DMS 273 (cell line): Measurements from ENCODE around the gene PNPLA5.

Experiments
- DNase-seq: peaks from one replicate; lab custom pipeline; 2025; ENCODE audit not compliant: unreplicated experiment; lab: John Stamatoyannopoulos, UW

Gene PNPLA5

GRCh38 chr22:43841742-43842141 lies 50.1 kb downstream of the PNPLA5 start:
- no peak for DNase-seq

GRCh38 chr22:43840851-43841250 lies 51.0 kb downstream of the PNPLA5 start:
- no peak for DNase-seq

- DNase-seq = no peak
These were observed 51.4 kb downstream of the PNPLA5 start for GRCh38 chr22:43840431-43840830.

- no peak for DNase-seq
These were observed 52.0 kb downstream of the PNPLA5 start for GRCh38 chr22:43839781-43840180.

DNA sequence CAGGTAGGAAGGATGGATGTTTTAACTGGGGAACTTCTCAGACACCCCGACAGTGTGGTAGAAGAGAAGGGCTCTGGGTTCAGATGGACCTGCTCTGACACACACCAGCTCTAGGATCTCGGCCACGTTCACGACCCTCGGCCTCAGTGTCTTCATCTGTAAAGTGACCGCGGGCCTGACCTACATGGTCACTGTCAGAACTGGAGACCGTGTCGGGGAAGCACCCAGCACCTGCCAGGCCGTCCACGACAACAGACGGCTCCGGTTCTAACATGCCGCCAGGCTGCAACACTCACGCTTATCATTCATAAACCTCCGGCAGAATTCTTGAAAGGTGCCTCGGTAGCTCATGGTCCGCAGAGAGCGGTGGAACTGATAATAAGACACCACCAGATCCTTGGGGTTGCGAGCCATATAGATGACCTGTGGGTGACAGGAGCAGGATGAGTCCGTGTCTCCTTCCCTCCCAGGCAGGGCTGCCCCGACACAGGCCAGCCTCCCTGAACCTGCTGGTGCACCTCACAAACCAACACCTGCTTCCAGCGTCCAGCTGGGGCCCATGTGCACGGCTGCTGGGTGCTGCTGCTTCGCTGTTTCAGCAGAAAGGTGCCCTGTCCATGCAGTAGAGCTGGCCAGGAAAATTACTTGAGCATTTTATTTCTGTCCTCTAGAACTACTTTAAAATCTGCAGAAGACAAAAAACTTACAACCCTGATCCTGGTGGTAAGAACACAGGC lies 53.1 kb downstream of the PNPLA5 start:
- DNase-seq = no peak

DNA sequence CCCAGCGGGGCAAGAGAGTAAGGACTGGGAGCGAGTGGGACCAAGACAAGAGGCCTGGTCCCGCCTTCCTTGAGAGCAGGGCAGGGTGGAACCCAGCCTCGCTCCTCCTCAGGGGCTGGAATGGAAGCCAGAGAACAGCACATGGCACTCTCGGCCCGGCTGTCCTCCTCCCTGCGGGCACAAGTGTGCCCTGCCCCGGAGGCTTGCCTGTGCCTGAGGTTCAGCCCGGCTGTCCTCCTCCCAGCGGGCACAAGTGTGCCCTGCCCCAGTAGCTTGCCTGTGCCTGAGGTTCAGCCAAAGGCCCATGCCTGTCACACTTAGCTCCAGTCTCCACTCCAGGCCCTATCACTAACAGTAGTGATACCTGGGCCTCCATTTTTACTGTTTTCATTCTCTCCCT lies 53.7 kb downstream of the PNPLA5 start:
- DNase-seq = no peak

DNA sequence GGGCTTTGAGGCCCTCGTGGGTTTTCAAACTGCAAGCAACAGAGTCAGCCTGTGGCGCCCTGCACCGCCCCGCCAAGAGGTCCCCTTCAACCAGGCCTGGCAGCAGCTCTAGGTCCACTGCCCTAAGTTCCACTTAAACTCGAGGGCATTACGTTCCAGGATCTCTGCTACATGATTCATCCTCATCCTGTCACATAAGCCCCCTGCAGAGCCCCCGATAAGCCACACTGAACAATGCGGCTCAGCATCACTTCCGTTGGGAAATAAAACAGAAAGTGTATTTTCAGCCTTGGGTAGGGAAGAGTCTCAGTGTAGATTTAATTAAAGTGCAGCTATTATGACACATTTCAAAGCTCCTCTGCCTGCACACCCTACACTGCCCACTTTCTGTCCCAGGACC lies 54.1 kb downstream of the PNPLA5 start:
- DNase-seq = no peak

- no peak for DNase-seq
These were observed 56.1 kb downstream of the PNPLA5 start for GRCh38 chr22:43835736-43836135.

- DNase-seq = no peak
These were observed 56.6 kb downstream of the PNPLA5 start for GRCh38 chr22:43835166-43835565.

- no peak for DNase-seq
These were observed 58.2 kb downstream of the PNPLA5 start for GRCh38 chr22:43833286-43834240.

GRCh38 chr22:43832393-43833265 lies 59.2 kb downstream of the PNPLA5 start:
- DNase-seq = no peak

DNA sequence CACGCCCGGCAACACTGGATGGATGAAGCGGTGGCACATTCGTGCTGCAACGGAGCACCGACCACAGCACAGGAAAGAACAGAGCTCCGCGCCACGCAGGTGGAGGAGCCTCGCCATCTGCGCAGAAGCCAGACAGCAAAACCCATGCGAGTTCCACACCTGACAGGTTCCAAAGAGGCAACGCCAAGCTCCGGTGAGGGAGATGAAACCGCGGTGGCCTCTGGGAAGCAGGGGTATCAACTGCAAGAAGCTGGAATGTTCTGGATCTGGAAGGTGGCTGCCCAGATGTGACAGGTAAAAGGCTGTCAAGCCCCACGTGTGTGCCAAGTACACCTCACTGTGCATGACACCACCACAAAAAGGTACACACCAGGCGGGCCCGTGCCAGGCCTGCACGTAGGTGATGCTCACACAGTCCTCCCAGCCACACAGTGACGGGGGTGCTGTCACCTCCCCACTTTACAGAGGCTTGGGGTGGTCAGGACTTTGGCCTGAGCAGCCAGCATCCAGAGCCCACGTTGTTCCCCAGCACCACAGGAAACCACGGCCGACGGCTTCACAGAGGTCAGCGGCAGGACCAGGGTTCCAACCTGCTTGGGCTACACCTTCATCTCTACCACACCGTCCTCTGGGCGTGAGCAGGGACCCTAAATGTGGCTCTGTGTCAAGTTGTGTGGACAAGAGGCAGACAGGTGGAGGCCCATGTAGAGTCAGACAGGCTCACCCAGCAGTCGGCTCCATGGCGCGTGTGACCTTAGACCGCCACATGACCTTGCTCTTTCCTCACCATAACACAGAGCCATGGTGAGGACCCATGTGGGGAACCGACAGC lies 60.0 kb downstream of the PNPLA5 start:
- DNase-seq = no peak

GRCh38 chr22:43830931-43831560 lies 60.8 kb downstream of the PNPLA5 start:
- no peak for DNase-seq

DNA sequence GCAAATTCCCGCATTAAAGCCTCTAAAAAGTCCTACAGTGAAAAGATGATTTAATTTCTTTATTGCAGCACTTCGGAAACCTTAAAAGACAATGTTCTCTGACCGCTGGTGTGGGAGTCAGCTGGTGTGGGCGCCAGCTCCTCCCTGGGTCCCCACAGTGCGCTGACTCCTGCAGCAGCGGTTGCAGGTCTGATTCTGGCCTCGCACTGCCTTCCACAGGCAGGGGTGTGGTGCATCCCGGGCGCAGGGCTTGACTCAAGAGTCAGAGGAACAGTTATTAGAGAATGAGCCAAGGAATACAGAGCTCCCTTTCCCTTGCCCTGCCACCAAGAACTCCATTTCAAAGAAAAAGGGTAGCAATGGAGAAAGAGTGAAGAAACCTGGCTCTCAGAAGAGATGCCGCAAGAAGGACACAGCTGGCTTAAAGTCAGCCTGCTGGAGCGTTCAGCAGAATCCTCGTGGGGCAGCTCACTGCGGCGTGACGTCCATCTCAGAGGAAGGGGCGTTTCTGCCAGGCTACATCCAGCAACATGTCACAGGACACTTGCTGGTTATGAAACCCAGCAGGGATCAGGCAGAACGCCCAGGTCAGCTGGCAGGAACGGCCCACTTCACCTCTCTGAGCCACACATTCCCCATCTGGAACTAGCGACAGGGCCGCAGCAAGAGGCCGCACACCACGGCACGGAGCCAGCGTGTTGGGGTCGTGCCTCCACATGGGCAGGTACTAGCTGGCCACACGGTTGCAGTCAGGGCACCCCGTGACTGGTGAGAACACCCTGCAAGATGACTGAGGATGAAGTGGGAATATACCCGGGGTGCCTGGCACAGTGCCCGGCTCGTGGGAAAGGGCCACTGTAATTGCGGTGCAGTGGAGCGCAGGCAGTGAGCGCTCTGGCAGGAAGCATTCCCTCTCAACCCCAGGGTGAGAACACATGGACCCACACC lies 61.6 kb downstream of the PNPLA5 start:
- peak; percentile 71 for DNase-seq
